Body of pancreas (tissue), 4 donors: ENCODE data around the gene RGS16. TPM values are rescaled to one million over a fixed set of nuclear protein-coding genes. Genes with fewer than 3 reads are reported as not detected.

Experiments used
- ATAC-seq: fragments of 150-250 bp; one replicate; pipeline ENCODE4 v1.9.1; 2016
- DNase-seq, 4 donors: peaks; one replicate each; pipeline ENCODE4 v3.0.0-alpha.2; 2019
- H3K27ac ChIP-seq, 4 donors: fragments of 200-600 bp; sonication (generic); 1 replicate in 3 of 4; 2 replicates in 1 of 4; pipeline versions ENCODE4 v1.5.1 to v1.6.1; 2016 to 2019; ENCODE audit warnings: mild to moderate bottlenecking in 1 of 4, mixed read lengths in 1 of 4, moderate library complexity in 1 of 4
- H3K27me3 ChIP-seq, 2 donors: fragments of 200-600 bp; sonication (generic); one replicate each; pipeline ENCODE4 v1.6.0; 2016; ENCODE audit warnings: mild to moderate bottlenecking in 1 of 2
- H3K36me3 ChIP-seq, 2 donors: fragments of 200-600 bp; sonication (generic); replicated peaks in 1 of 2; 2 replicates each; pipeline ENCODE4 v1.5.1; 2016; ENCODE audit warnings: low read depth in 2 of 2; ENCODE audit not compliant: insufficient read depth in 1 of 2
- H3K4me1 ChIP-seq: fragments of 200-600 bp; sonication (generic); one replicate; pipeline ENCODE4 v1.6.0; 2016
- H3K4me3 ChIP-seq, 2 donors: fragments of 200-600 bp; sonication (generic); 1 replicate in 1 of 2; 2 replicates in 1 of 2; pipeline ENCODE4 v1.5.1; 2016 to 2019
- H3K9me3 ChIP-seq, 3 donors: fragments of 200-600 bp; sonication (generic); 1 replicate in 2 of 3; 2 replicates in 1 of 3; pipeline ENCODE4 v1.5.1; 2016
- POLR2A ChIP-seq, 3 donors: fragments of 450-650 bp; IDR thresholded peaks; one replicate each; pipeline ENCODE4 v1.6.1; 2016; ENCODE audit warnings: antibody characterized with exemption in 3 of 3, mild to moderate bottlenecking in 2 of 3
- WGBS, 2 donors: methylation state at CpG; one replicate each; pipeline ENCODE4 v1.1.5; 2017; 5-methylcytosine and 5-hydroxymethylcytosine counted together
- intact Hi-C: fragments of 100-400 bp; cut with DNase I; formaldehyde crosslinking; loops from one replicate; pipeline ENCODE4 v1.15.1; 2023
- total RNA-seq, 2 donors: library from RNA; depleted of rRNA; stranded (reverse); fragments of >200 nt; gene quantifications; one replicate each; pipeline ENCODE4 v1.1.0, GENCODE V29; 2016
- TF ChIP-seq, protein P1 (sequence below), 7 experiments: fragments of 450-650 bp in 4 of 7; fragments of 200-600 bp in 3 of 7; sonication (generic) in 3 of 7; IDR thresholded peaks; one replicate each; pipeline ENCODE4 v1.5.1; 2016 to 2019; ENCODE audit warnings: antibody characterized with exemption in 7 of 7

The RGS16 gene
- total RNA-seq, 2 donors from 2014 or later = 2.6 to 3.9 TPM

GRCh38 chr1:182599339-182599738 lies 4.8 kb downstream of the RGS16 start:
- 69 to 74% methylated on average over 4 to 6 of the region's 6 CpGs for WGBS, 2 donors
- no peak overlapping the region for H3K4me3 ChIP-seq
- DNase-seq (no peak), ATAC-seq (no peak)
- H3K9me3 ChIP-seq = no peaks in the 10 kb centered on the region
- peaks cover 39% of the 10 kb centered on the region for H3K4me1 ChIP-seq
- no peak overlapping the region for H3K27ac ChIP-seq
- H3K36me3 ChIP-seq = no peaks in the 10 kb centered on the region
- no peaks in the 10 kb centered on the region for H3K27me3 ChIP-seq
- intact Hi-C loops = loop anchor here (10.0 kb wide), 1 partner anchor 515 kb away; no protein-coding TSS in a partner anchor
- TF ChIP-seq POLR2A (IDR thresholded peaks at IDR 0.05) = no peak
- TF ChIP-seq, protein P1, sequence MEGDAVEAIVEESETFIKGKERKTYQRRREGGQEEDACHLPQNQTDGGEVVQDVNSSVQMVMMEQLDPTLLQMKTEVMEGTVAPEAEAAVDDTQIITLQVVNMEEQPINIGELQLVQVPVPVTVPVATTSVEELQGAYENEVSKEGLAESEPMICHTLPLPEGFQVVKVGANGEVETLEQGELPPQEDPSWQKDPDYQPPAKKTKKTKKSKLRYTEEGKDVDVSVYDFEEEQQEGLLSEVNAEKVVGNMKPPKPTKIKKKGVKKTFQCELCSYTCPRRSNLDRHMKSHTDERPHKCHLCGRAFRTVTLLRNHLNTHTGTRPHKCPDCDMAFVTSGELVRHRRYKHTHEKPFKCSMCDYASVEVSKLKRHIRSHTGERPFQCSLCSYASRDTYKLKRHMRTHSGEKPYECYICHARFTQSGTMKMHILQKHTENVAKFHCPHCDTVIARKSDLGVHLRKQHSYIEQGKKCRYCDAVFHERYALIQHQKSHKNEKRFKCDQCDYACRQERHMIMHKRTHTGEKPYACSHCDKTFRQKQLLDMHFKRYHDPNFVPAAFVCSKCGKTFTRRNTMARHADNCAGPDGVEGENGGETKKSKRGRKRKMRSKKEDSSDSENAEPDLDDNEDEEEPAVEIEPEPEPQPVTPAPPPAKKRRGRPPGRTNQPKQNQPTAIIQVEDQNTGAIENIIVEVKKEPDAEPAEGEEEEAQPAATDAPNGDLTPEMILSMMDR (IDR thresholded peaks at IDR 0.05) = peak in 1 of 7 experiments; percentile 3

GRCh38 chr1:182598296-182598695 lies 5.9 kb downstream of the RGS16 start:
- Histone ChIP-seq H3K9me3 (no peaks in the 10 kb centered on the region), H3K27ac (no peak overlapping the region), H3K4me3 (no peak overlapping the region), H3K4me1 (peaks cover 29% of the 10 kb centered on the region), H3K27me3 (no peaks in the 10 kb centered on the region), H3K36me3 (no peaks in the 10 kb centered on the region)
- DNase-seq (no peak), ATAC-seq (no peak)
- WGBS, 2 donors = 59 to 72% methylated on average over 5 of the region's 5 CpGs
- intact Hi-C loops = loop anchor here (10.0 kb wide), 1 partner anchor 513 kb away; no protein-coding TSS in a partner anchor
- TF ChIP-seq, protein P1 (IDR thresholded peaks at IDR 0.05) = no peak
- no peak for TF ChIP-seq POLR2A (IDR thresholded peaks at IDR 0.05)

DNA sequence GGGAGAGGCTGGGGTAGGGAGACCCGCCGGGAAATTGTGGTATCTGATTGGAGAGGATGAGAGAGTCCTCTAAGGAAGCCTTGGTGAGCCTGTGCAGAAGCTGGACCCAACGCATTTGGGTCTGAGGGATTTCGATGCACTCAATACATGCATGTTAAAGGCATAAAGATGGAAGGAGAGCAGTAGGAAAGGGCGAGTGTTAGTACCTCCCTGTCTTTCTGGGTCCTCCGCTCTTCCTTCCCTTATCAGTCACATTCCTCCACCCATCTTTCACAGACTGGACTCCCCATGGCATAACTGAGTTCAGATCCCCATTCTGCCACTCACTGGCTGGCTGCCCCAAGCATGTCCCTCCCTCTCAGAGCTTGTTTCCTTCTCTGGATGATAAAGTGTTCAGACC lies 7.3 kb downstream of the RGS16 start:
- intact Hi-C loops = loop anchor here (10.0 kb wide), 1 partner anchor 512 kb away; no protein-coding TSS in a partner anchor
- Histone ChIP-seq H3K4me1 (peaks cover 17% of the 10 kb centered on the region), H3K9me3 (no peaks in the 10 kb centered on the region), H3K36me3 (no peaks in the 10 kb centered on the region), H3K27me3 (no peaks in the 10 kb centered on the region), H3K4me3 (no peak overlapping the region), H3K27ac (no peak overlapping the region)
- TF ChIP-seq POLR2A (IDR thresholded peaks at IDR 0.05) = no peak
- TF ChIP-seq, protein P1 (IDR thresholded peaks at IDR 0.05) = no peak
- ATAC-seq (no peak), DNase-seq (no peak)
- 80% methylated on average over 6 of the region's 6 CpGs for WGBS, 2 donors

GRCh38 chr1:182595641-182596240 lies 8.4 kb downstream of the RGS16 start:
- peaks cover 7% of the 10 kb centered on the region for H3K4me1 ChIP-seq
- ATAC-seq (peak; percentile 88), DNase-seq (peak; percentile 77 to 85 (median 80))
- 27 to 29% methylated on average over 4 of the region's 4 CpGs for WGBS, 2 donors
- intact Hi-C loops = loop anchor here (10.0 kb wide), 1 partner anchor 511 kb away; no protein-coding TSS in a partner anchor
- no peaks in the 10 kb centered on the region for H3K36me3 ChIP-seq
- no peak overlapping the region for H3K27ac ChIP-seq
- no peaks in the 10 kb centered on the region for H3K9me3 ChIP-seq
- H3K27me3 ChIP-seq = no peaks in the 10 kb centered on the region
- TF ChIP-seq, protein P1 (IDR thresholded peaks at IDR 0.05) = peak; percentile 60 to 96 (median 83)
- TF ChIP-seq POLR2A (IDR thresholded peaks at IDR 0.05) = no peak
- no peak overlapping the region for H3K4me3 ChIP-seq

DNA sequence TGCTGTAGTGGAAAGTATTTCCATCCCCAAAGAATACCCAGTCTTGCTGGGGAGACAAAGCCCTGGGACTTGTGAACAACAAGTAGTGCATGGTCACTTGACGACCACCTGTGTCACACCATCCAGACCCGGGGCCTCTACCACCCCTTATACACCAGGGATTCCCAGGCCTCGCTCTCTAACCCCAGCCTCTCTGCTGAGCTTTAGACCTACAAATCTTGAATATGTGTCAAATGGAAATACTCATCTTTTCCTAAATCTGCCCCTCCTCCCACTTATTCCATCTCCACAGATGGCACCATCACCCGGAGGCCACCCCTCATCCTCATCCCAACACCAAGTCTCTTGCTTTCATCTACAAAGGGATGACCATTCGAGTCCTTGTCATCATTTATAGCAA lies 14.3 kb downstream of the RGS16 start:
- Histone ChIP-seq H3K27ac (peak overlapping the region in 1 of 4 donors; percentile 93), H3K27me3 (no peaks in the 10 kb centered on the region), H3K4me3 (no peak overlapping the region), H3K4me1 (peaks cover 16% of the 10 kb centered on the region), H3K9me3 (no peaks in the 10 kb centered on the region), H3K36me3 (no peaks in the 10 kb centered on the region)
- TF ChIP-seq POLR2A (IDR thresholded peaks at IDR 0.05) = no peak
- TF ChIP-seq, protein P1 (IDR thresholded peaks at IDR 0.05) = no peak
- ATAC-seq (no peak), DNase-seq (no peak)
- intact Hi-C loops = loop anchor here (10.0 kb wide), 1 partner anchor 505 kb away; no protein-coding TSS in a partner anchor
- WGBS, 2 donors = 78 to 82% methylated on average over 5 of the region's 5 CpGs
